HEK293 (cell line): ENCODE measurements around the gene MIB2.

Experiments used
- CTCF ChIA-PET: fragments of 350-600 bp; formaldehyde crosslinking; extraction: SDS; loops from one replicate; lab custom pipeline; 2021; ENCODE audit warnings: antibody characterized with exemption; lab: Yijun Ruan, JAX
- POLR2A ChIA-PET: fragments of 300-600 bp; formaldehyde crosslinking; extraction: SDS; loops from one replicate; lab custom pipeline; 2020; ENCODE audit warnings: antibody characterized with exemption, inconsistent platforms; lab: Yijun Ruan, JAX
- H3K27ac ChIP-seq: fragments of 200-500 bp; sonication (Bioruptor generic); 2 replicates; pipeline ENCODE4 v1.5.1; 2014; ENCODE audit warnings: low read depth, low read length, control low read depth, inconsistent platforms; ENCODE audit errors: extremely low read depth
- H3K36me3 ChIP-seq, 2 experiments: fragments of 200-500 bp in 1 of 2; sonication (Bioruptor generic) in 1 of 2; 1 replicate in 1 of 2; 2 replicates in 1 of 2; pipeline ENCODE4 v1.5.1; 2014 to 2017; ENCODE audit warnings: inconsistent platforms in 2 of 2, low read length in 2 of 2; ENCODE audit not compliant: control insufficient read depth in 2 of 2, insufficient read depth in 1 of 2
- H3K4me1 ChIP-seq: fragments of 200-500 bp; sonication (Bioruptor generic); 2 replicates; pipeline ENCODE4 v1.5.1; 2014; ENCODE audit warnings: mild to moderate bottlenecking, low read length, inconsistent platforms; ENCODE audit not compliant: control insufficient read depth, insufficient read depth
- H3K4me3 ChIP-seq: 2 replicates; pipeline ENCODE4 v1.5.1; 2011; ENCODE audit warnings: low read depth, mild to moderate bottlenecking, control low read depth, low read length, moderate library complexity
- H3K9me3 ChIP-seq: fragments of 200-500 bp; sonication (Bioruptor generic); 2 replicates; pipeline ENCODE4 v1.5.1; 2014; ENCODE audit warnings: low read depth, low read length, inconsistent platforms; ENCODE audit not compliant: control insufficient read depth, insufficient read depth
- GLIS1 ChIP-seq: fragments of 450-650 bp; formaldehyde crosslinking; IDR thresholded peaks from 2 replicates; pipeline ENCODE4 v1.5.1; 2016; ENCODE audit warnings: missing biosample characterization, missing genetic modification characterization
- GLIS2 ChIP-seq: fragments of 450-650 bp; formaldehyde crosslinking; IDR thresholded peaks from 2 replicates; pipeline ENCODE4 v1.5.1; 2016; ENCODE audit warnings: missing biosample characterization, missing genetic modification characterization
- HIC1 ChIP-seq: fragments of 450-650 bp; formaldehyde crosslinking; IDR thresholded peaks from 2 replicates; pipeline ENCODE4 v1.5.1; 2016; ENCODE audit warnings: missing biosample characterization, missing genetic modification characterization
- KLF17 ChIP-seq: fragments of 450-650 bp; formaldehyde crosslinking; IDR thresholded peaks from 2 replicates; pipeline ENCODE4 v1.5.1; 2016; ENCODE audit warnings: missing biosample characterization, missing genetic modification characterization
- YY1 ChIP-seq: fragments of 450-650 bp; formaldehyde crosslinking; IDR thresholded peaks from 2 replicates; pipeline ENCODE4 v1.5.1; 2018; ENCODE audit warnings: missing biosample characterization, missing genetic modification characterization
- ZBTB44 ChIP-seq: fragments of 450-650 bp; IDR thresholded peaks from 2 replicates; pipeline ENCODE4 v1.5.1; 2018; ENCODE audit warnings: missing biosample characterization, mild to moderate bottlenecking, missing genetic modification characterization
- ZBTB49 ChIP-seq: fragments of 450-650 bp; formaldehyde crosslinking; IDR thresholded peaks from 2 replicates; pipeline ENCODE4 v1.5.1; 2016; ENCODE audit warnings: missing biosample characterization, missing genetic modification characterization, low read depth
- ZFP41 ChIP-seq: fragments of 450-650 bp; formaldehyde crosslinking; IDR thresholded peaks from 2 replicates; pipeline ENCODE4 v1.5.1; 2016; ENCODE audit warnings: missing biosample characterization, missing genetic modification characterization, borderline replicate concordance
- ZNF121 ChIP-seq: fragments of 450-650 bp; formaldehyde crosslinking; IDR thresholded peaks from 2 replicates; pipeline ENCODE4 v1.5.1; 2016; ENCODE audit warnings: missing biosample characterization, missing genetic modification characterization
- ZNF221 ChIP-seq: fragments of 450-650 bp; formaldehyde crosslinking; IDR thresholded peaks from 2 replicates; pipeline ENCODE4 v1.5.1; 2017; ENCODE audit warnings: missing biosample characterization, missing genetic modification characterization, borderline replicate concordance
- ZNF274 ChIP-seq, 2 experiments: fragments of 200-500 bp in 1 of 2; fragments of 450-650 bp in 1 of 2; sonication (Bioruptor generic) in 1 of 2; formaldehyde crosslinking in 1 of 2; IDR thresholded peaks; 2 replicates each; pipeline versions ENCODE4 v1.5.1 to v1.6.1; 2014 to 2016; ENCODE audit warnings: borderline replicate concordance in 1 of 2, inconsistent platforms in 1 of 2, low read length in 1 of 2, missing biosample characterization in 1 of 2, missing genetic modification characterization in 1 of 2
- ZNF513 ChIP-seq: fragments of 450-650 bp; IDR thresholded peaks from 2 replicates; pipeline ENCODE4 v1.5.1; 2018; ENCODE audit warnings: missing biosample characterization, missing genetic modification characterization
- ZNF518A ChIP-seq: fragments of 450-650 bp; formaldehyde crosslinking; conservative IDR thresholded peaks from 2 replicates; pipeline ENCODE4 v1.5.1; 2016; ENCODE audit warnings: low read depth, missing biosample characterization, missing genetic modification characterization
- ZNF624 ChIP-seq: fragments of 450-650 bp; formaldehyde crosslinking; IDR thresholded peaks from 2 replicates; pipeline ENCODE4 v1.5.1; 2017; ENCODE audit warnings: missing biosample characterization, missing genetic modification characterization
- ZNF670 ChIP-seq: fragments of 450-650 bp; formaldehyde crosslinking; IDR thresholded peaks from 2 replicates; pipeline ENCODE4 v1.5.1; 2016; ENCODE audit warnings: missing biosample characterization, missing genetic modification characterization, low read depth
- ZSCAN16 ChIP-seq: fragments of 450-650 bp; formaldehyde crosslinking; IDR thresholded peaks from 2 replicates; pipeline ENCODE4 v1.5.1; 2016; ENCODE audit warnings: missing biosample characterization, missing genetic modification characterization

The MIB2 gene

GRCh38 chr1:1619917-1620361 is 4.6 kb downstream of the MIB2 start:
- Histone ChIP-seq H3K9me3 (no peaks in the 10 kb centered on the region), H3K4me3 (no peak overlapping the region), H3K27ac (no peak overlapping the region), H3K4me1 (no peaks in the 10 kb centered on the region), H3K36me3 (peaks cover 0 to 38% of the 10 kb centered on the region in 2 experiments; a peak in 1 of 3 replicates)
- TF ChIP-seq ZNF624, result no peak
- peak; percentile 23; the same call in 1 of the 2 replicates for TF ChIP-seq HIC1 (tag by site-specific recombination)
- POLR2A ChIA-PET, result interaction anchor here (0.5 kb wide), 1 partner anchor 714 kb away, joined by 3 read pairs; no protein-coding TSS in a partner anchor
- CTCF ChIA-PET, result no interaction called here

- Histone ChIP-seq H3K27ac (no peak overlapping the region), H3K4me3 (no peak overlapping the region), H3K9me3 (no peaks in the 10 kb centered on the region), H3K36me3 (peaks cover 0 to 41% of the 10 kb centered on the region in 2 experiments; a peak in 1 of 3 replicates), H3K4me1 (no peaks in the 10 kb centered on the region)
- ChIA-PET CTCF (interaction anchor here (0.6 kb wide), 1 partner anchor 48 kb away, joined by 4 read pairs; no protein-coding TSS in a partner anchor), POLR2A (interaction anchor here (0.6 kb wide), 1 partner anchor 62 kb away, joined by 3 read pairs; no protein-coding TSS in a partner anchor)
- TF ChIP-seq ZNF624 (no peak), KLF17 (tag by site-specific recombination) (no peak), ZFP41 (tag by site-specific recombination) (no peak), ZNF670 (tag by site-specific recombination) (no peak), GLIS2 (tag by site-specific recombination) (peak; percentile 38), ZBTB44 (tag by site-specific recombination) (no peak), GLIS1 (tag by site-specific recombination) (peak; percentile 79), YY1 (no peak), ZNF121 (tag by site-specific recombination) (no peak), ZNF513 (tag by site-specific recombination) (no peak), ZNF274 (IDR thresholded peaks at IDR 0.05; ENCODE audit: low read length) (no peak), ZNF274 (tag by site-specific recombination; IDR thresholded peaks at IDR 0.05; ENCODE audit: borderline replicate concordance) (no peak), ZBTB49 (tag by site-specific recombination) (no peak), ZNF518A (tag by site-specific recombination) (no peak), ZSCAN16 (tag by site-specific recombination) (no peak), ZNF221 (tag by site-specific recombination) (no peak)
Measured at GRCh38 chr1:1620433-1621139, 5.3 kb downstream of the MIB2 start.
